Measurements from ENCODE around the gene ARHGAP42.

The ARHGAP42 gene

GRCh38 chr11:100735949-100736675 is 49.0 kb downstream of the ARHGAP42 start:
- TF ChIP-seq, protein P1, sequence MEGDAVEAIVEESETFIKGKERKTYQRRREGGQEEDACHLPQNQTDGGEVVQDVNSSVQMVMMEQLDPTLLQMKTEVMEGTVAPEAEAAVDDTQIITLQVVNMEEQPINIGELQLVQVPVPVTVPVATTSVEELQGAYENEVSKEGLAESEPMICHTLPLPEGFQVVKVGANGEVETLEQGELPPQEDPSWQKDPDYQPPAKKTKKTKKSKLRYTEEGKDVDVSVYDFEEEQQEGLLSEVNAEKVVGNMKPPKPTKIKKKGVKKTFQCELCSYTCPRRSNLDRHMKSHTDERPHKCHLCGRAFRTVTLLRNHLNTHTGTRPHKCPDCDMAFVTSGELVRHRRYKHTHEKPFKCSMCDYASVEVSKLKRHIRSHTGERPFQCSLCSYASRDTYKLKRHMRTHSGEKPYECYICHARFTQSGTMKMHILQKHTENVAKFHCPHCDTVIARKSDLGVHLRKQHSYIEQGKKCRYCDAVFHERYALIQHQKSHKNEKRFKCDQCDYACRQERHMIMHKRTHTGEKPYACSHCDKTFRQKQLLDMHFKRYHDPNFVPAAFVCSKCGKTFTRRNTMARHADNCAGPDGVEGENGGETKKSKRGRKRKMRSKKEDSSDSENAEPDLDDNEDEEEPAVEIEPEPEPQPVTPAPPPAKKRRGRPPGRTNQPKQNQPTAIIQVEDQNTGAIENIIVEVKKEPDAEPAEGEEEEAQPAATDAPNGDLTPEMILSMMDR (IDR thresholded peaks at IDR 0.05), result no peak

GRCh38 chr11:100738701-100739270 is 51.7 kb downstream of the ARHGAP42 start:
- peaks cover 0 to 12% of the 10 kb centered on the region in 2 experiments for H3K4me1 ChIP-seq (ENCODE audit: control insufficient read depth in 1 of 2, insufficient read depth in 1 of 2, low read depth in 1 of 2, low read length in 1 of 2)
- H3K4me3 ChIP-seq (ENCODE audit: low read depth in 1 of 2, low read length in 1 of 2), result no peak overlapping the region
- H3K36me3 ChIP-seq, result no peaks in the 10 kb centered on the region
- no peak overlapping the region for H3K27ac ChIP-seq
- no peaks in the 10 kb centered on the region for H3K27me3 ChIP-seq
- TF ChIP-seq, protein P1 (IDR thresholded peaks at IDR 0.05), result no peak
- no peaks in the 10 kb centered on the region for H3K9me3 ChIP-seq

More at GRCh38 chr11:100735949-100736675, 49.0 kb downstream of the ARHGAP42 start:
- Histone ChIP-seq H3K27me3 (no peaks in the 10 kb centered on the region), H3K9me3 (no peaks in the 10 kb centered on the region), H3K36me3 (no peaks in the 10 kb centered on the region), H3K4me3 (ENCODE audit: low read depth in 1 of 2, low read length in 1 of 2) (no peak overlapping the region), H3K4me1 (ENCODE audit: control insufficient read depth in 1 of 2, insufficient read depth in 1 of 2, low read depth in 1 of 2, low read length in 1 of 2) (no peaks in the 10 kb centered on the region), H3K27ac (no peak overlapping the region)

DNA sequence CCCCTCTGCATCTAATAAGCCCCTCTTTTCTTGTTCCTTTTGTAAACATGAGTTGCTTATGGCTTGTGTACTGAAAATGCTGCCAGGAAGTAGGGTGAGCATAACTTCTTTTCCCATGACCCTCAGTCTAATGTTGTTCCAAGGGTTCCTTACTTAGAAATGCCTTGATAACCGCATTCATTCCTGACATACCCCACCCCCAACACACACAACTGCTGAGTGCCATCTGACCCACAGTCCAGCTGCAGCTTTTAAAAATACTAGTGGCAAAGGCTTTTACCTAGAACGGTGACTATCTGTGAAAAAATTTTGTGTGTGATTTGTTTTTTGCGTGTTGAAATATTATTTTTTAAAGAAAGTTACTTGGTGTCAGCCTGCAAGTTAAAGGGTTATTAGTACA is 52.6 kb downstream of the ARHGAP42 start:
- Histone ChIP-seq H3K36me3 (no peaks in the 10 kb centered on the region), H3K27ac (no peak overlapping the region), H3K27me3 (no peaks in the 10 kb centered on the region), H3K9me3 (no peaks in the 10 kb centered on the region), H3K4me1 (ENCODE audit: control insufficient read depth in 1 of 2, insufficient read depth in 1 of 2, low read depth in 1 of 2, low read length in 1 of 2) (peaks cover 0 to 12% of the 10 kb centered on the region in 2 experiments), H3K4me3 (ENCODE audit: low read depth in 1 of 2, low read length in 1 of 2) (no peak overlapping the region)
- TF ChIP-seq, protein P1 (IDR thresholded peaks at IDR 0.05), result no peak

- TF ChIP-seq, protein P1 (IDR thresholded peaks at IDR 0.05), result no peak
- H3K4me1 ChIP-seq (ENCODE audit: control insufficient read depth in 1 of 2, insufficient read depth in 1 of 2, low read depth in 1 of 2, low read length in 1 of 2), result peaks cover 0 to 12% of the 10 kb centered on the region in 2 experiments
- no peak overlapping the region for H3K4me3 ChIP-seq (ENCODE audit: low read depth in 1 of 2, low read length in 1 of 2)
- H3K27ac ChIP-seq, result no peak overlapping the region
- no peaks in the 10 kb centered on the region for H3K9me3 ChIP-seq
- H3K36me3 ChIP-seq, result no peaks in the 10 kb centered on the region
- no peaks in the 10 kb centered on the region for H3K27me3 ChIP-seq
These were observed 53.4 kb downstream of the ARHGAP42 start for GRCh38 chr11:100740440-100740839.

DNA sequence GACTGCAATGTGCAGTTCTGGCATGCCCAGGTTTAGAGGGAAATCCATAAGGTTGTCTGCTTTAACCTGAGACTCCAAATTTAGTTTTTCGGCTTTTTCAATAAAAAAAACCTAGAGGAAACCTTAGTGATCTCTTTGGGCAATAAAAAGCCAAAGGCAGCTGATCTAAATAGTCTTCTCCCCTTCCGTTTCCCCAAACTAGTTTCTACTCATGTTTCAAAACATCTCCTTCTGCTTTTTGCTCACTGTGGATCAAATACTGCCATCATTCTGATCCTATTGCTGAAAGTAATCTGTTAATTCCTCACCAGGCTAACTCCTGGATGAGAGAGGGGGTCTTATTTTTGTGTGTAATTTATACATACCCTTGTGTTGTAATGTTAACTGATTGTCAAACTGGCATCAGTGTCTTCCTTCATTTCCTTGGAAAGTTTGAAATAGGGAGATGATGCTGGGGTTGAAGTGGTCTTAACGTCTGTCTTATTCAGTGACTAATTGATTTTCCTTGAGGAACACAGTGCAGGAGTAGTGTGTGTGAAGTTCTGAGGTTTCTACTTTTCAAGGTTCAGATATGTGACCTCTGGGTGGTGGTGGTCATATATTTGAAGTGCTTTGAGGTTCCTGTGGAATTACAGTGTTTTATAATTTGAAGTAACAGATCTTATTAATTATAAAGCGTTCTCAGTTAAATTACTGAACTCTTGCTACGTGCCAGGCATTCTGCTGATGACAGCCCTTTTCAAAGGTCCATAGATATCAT is 55.0 kb downstream of the ARHGAP42 start:
- Histone ChIP-seq H3K9me3 (no peaks in the 10 kb centered on the region), H3K4me1 (ENCODE audit: control insufficient read depth in 1 of 2, insufficient read depth in 1 of 2, low read depth in 1 of 2, low read length in 1 of 2) (peaks cover 0 to 12% of the 10 kb centered on the region in 2 experiments), H3K4me3 (ENCODE audit: low read depth in 1 of 2, low read length in 1 of 2) (no peak overlapping the region), H3K36me3 (no peaks in the 10 kb centered on the region), H3K27me3 (no peaks in the 10 kb centered on the region), H3K27ac (no peak overlapping the region)
- TF ChIP-seq, protein P1 (IDR thresholded peaks at IDR 0.05), result no peak

Data from neutrophil (primary cell).